HG02798 (cell line): ENCODE results near the gene TJP3.
"Not testable (repeated sequence)": the region's sequence is repeated elsewhere in the genome, so short reads cannot be mapped to it uniquely, and the experiment has no call there.

ENCODE experiments used
- ATAC-seq: cut with Tn5 transposase; IDR thresholded peaks from one replicate; pipeline ENCODE4 v1.9.1; 2021; ENCODE audit warnings: mild to moderate bottlenecking; ENCODE audit not compliant: unreplicated experiment, poor library complexity

The TJP3 gene

GRCh38 chr19:3762501-3763459, 54.6 kb downstream of the TJP3 start, which contains the start of gene MRPL54:
MRPL54 (plus strand) TSS chr19:3762682; CDS start chr19:3762701, 19 bp downstream.
- ATAC-seq, result peak; percentile 83

GRCh38 chr19:3765121-3765520, 56.9 kb downstream of the TJP3 start:
- ATAC-seq, result no peak

GRCh38 chr19:3765757-3766156, 57.6 kb downstream of the TJP3 start:
- ATAC-seq, result not testable (repeated sequence)

- no peak for ATAC-seq
Observed at GRCh38 chr19:3766520-3766919, 58.3 kb downstream of the TJP3 start.

GRCh38 chr19:3767050-3767449, 58.9 kb downstream of the TJP3 start:
- ATAC-seq, result no peak

- ATAC-seq, result no peak
Observed at GRCh38 chr19:3768015-3768747, 60.0 kb downstream of the TJP3 start.

GRCh38 chr19:3768748-3769099, 60.5 kb downstream of the TJP3 start:
- ATAC-seq, result no peak

- ATAC-seq, result no peak
Observed at GRCh38 chr19:3769494-3769893, 61.3 kb downstream of the TJP3 start.

GRCh38 chr19:3770136-3770999, 62.2 kb downstream of the TJP3 start:
- ATAC-seq, result no peak

GRCh38 chr19:3771000-3771905, 63.1 kb downstream of the TJP3 start:
- ATAC-seq, result no peak

GRCh38 chr19:3771906-3772455, 63.8 kb downstream of the TJP3 start, which contains the start of gene RAX2:
RAX2 (minus strand) TSS chr19:3772228; CDS start chr19:3771742, 486 bp downstream.
- ATAC-seq, result no peak

- no peak for ATAC-seq
Observed at GRCh38 chr19:3773814-3774515, 65.8 kb downstream of the TJP3 start.

GRCh38 chr19:3774621-3775373, 66.6 kb downstream of the TJP3 start:
- ATAC-seq, result no peak

GRCh38 chr19:3775374-3775711, 67.2 kb downstream of the TJP3 start:
- no peak for ATAC-seq

GRCh38 chr19:3775831-3776230, 67.6 kb downstream of the TJP3 start:
- ATAC-seq, result no peak

GRCh38 chr19:3776479-3777040, 68.4 kb downstream of the TJP3 start:
- ATAC-seq, result no peak

GRCh38 chr19:3778104-3778867, 70.1 kb downstream of the TJP3 start:
- ATAC-seq, result no peak
